CD14-positive monocyte (primary cell): ENCODE data around the gene ALG14. TPM values are rescaled to one million over a fixed set of nuclear protein-coding genes. Genes with fewer than 3 reads are reported as not detected.

Experiments
- DNase-seq, 3 donors: peaks; one replicate each; pipeline ENCODE4 v3.0.0-alpha.2; 2011 to 2022
- H2AFZ ChIP-seq: 2 replicates; pipeline ENCODE4 v1.6.0; 2012; ENCODE audit warnings: mild to moderate bottlenecking, low read depth, low read length, inconsistent platforms; ENCODE audit not compliant: insufficient read depth, poor library complexity, severe bottlenecking
- H3K27ac ChIP-seq, 2 donors: 1 replicate in 1 of 2; 2 replicates in 1 of 2; pipeline ENCODE4 v1.5.1; 2012 to 2013; ENCODE audit warnings: low read length in 2 of 2, control low read depth in 1 of 2, inconsistent platforms in 1 of 2, low read depth in 1 of 2, mild to moderate bottlenecking in 1 of 2
- H3K27me3 ChIP-seq, 2 donors: one replicate each; pipeline versions ENCODE4 v1.6.0 to v1.6.1; 2011 to 2013; ENCODE audit warnings: low read length in 2 of 2; ENCODE audit not compliant: control insufficient read depth in 2 of 2, insufficient read depth in 2 of 2
- H3K36me3 ChIP-seq, 2 donors: replicated peaks in 1 of 2; 1 replicate in 1 of 2; 2 replicates in 1 of 2; pipeline versions ENCODE4 v1.5.1 to v1.6.1; 2012 to 2013; ENCODE audit warnings: low read length in 2 of 2, control low read depth in 1 of 2, inconsistent platforms in 1 of 2, mild to moderate bottlenecking in 1 of 2; ENCODE audit not compliant: insufficient read depth in 2 of 2, control insufficient read depth in 1 of 2
- H3K4me1 ChIP-seq, 2 donors: 1 replicate in 1 of 2; 2 replicates in 1 of 2; pipeline versions ENCODE4 v1.5.1 to v1.6.1; 2012 to 2013; ENCODE audit warnings: low read length in 2 of 2, control low read depth in 1 of 2, inconsistent platforms in 1 of 2, mild to moderate bottlenecking in 1 of 2, moderate library complexity in 1 of 2; ENCODE audit not compliant: insufficient read depth in 2 of 2, control insufficient read depth in 1 of 2
- H3K4me2 ChIP-seq: replicated peaks from 2 replicates; pipeline ENCODE3; 2012; ENCODE audit warnings: low read length, moderate library complexity, mild to moderate bottlenecking; ENCODE audit not compliant: poor library complexity, severe bottlenecking; ENCODE audit errors: extremely low read depth
- H3K4me3 ChIP-seq, 3 experiments: fragments of 200-600 bp in 1 of 3; sonication (generic) in 1 of 3; replicated peaks in 1 of 3; 1 replicate in 2 of 3; 2 replicates in 1 of 3; pipeline ENCODE4 v1.5.1; 2011 to 2013; ENCODE audit warnings: low read length in 3 of 3, mild to moderate bottlenecking in 3 of 3, control low read depth in 2 of 3, low read depth in 2 of 3, inconsistent platforms in 1 of 3, moderate library complexity in 1 of 3
- H3K79me2 ChIP-seq: 2 replicates; pipeline ENCODE4 v1.6.0; 2012; ENCODE audit warnings: mild to moderate bottlenecking, control low read depth, inconsistent platforms, low read length, moderate library complexity; ENCODE audit not compliant: insufficient read depth
- H3K9ac ChIP-seq: 2 replicates; pipeline ENCODE4 v1.6.0; 2017; ENCODE audit warnings: low read length, mild to moderate bottlenecking; ENCODE audit not compliant: insufficient read depth, poor library complexity, severe bottlenecking
- H3K9me3 ChIP-seq, 2 donors: replicated peaks in 1 of 2; 1 replicate in 1 of 2; 2 replicates in 1 of 2; pipeline versions ENCODE4 v1.5.1 to v1.6.1; 2012 to 2013; ENCODE audit warnings: low read length in 2 of 2, control low read depth in 1 of 2; ENCODE audit not compliant: control insufficient read depth in 1 of 2, insufficient read depth in 1 of 2
- H4K20me1 ChIP-seq: 2 replicates; pipeline ENCODE4 v1.6.0; 2012; ENCODE audit warnings: mild to moderate bottlenecking, low read length, control low read depth, moderate library complexity; ENCODE audit not compliant: insufficient read depth
- H3K27ac Mint-ChIP-seq, 7 donors: one replicate each; pipeline ENCODE4 v1.8.0; 2020; ENCODE audit warnings: mild to moderate bottlenecking in 7 of 7, mixed read lengths in 7 of 7, moderate library complexity in 6 of 7, inconsistent platforms in 2 of 7
- H3K27me3 Mint-ChIP-seq, 3 donors: one replicate each; pipeline ENCODE4 v1.8.0; 2021 to 2022; ENCODE audit warnings: low read depth in 3 of 3, mild to moderate bottlenecking in 3 of 3, mixed read lengths in 3 of 3, moderate library complexity in 3 of 3, inconsistent platforms in 1 of 3
- H3K36me3 Mint-ChIP-seq, 2 donors: one replicate each; pipeline ENCODE4 v1.8.0; 2020; ENCODE audit warnings: mixed read lengths in 2 of 2, inconsistent platforms in 1 of 2, mild to moderate bottlenecking in 1 of 2
- H3K4me1 Mint-ChIP-seq: one replicate; pipeline ENCODE4 v1.8.0; 2020; ENCODE audit warnings: mild to moderate bottlenecking, mixed read lengths
- H3K4me3 Mint-ChIP-seq, 2 donors: one replicate each; pipeline ENCODE4 v1.8.0; 2020; ENCODE audit warnings: mild to moderate bottlenecking in 2 of 2, mixed read lengths in 2 of 2, moderate library complexity in 1 of 2
- H3K9me3 Mint-ChIP-seq, 7 donors: one replicate each; pipeline ENCODE4 v1.8.0; 2020 to 2022; ENCODE audit warnings: mixed read lengths in 7 of 7, mild to moderate bottlenecking in 6 of 7, moderate library complexity in 6 of 7, inconsistent platforms in 2 of 7
- WGBS: methylation state at CpG from one replicate; pipeline ENCODE4 v1.1.5; 2013; ENCODE audit warnings: missing lambda C conversion rate; ENCODE audit not compliant: insufficient coverage; 5-methylcytosine and 5-hydroxymethylcytosine counted together
- intact Hi-C, 2 donors: fragments of 100-400 bp; cut with micrococcal nuclease; formaldehyde crosslinking; loops; one replicate each; pipeline versions ENCODE4 v1.15.0 to v1.15.1; 2023
- polyA plus RNA-seq, 3 donors: library from polyadenylated mRNA; depleted of rRNA in 1 of 3; unstranded in 2 of 3; stranded (reverse) in 1 of 3; fragments of 300-500 nt in 2 of 3; fragments of >200 nt in 1 of 3; fragmentation: Illumina TruSeq in 2 of 3; gene quantifications; 1 replicate in 2 of 3; 2 replicates in 1 of 3; pipeline ENCODE4 v1.2.3, GENCODE V29; 2012 to 2021
- TF ChIP-seq, protein P1 (sequence below): fragments of 200-600 bp; IDR thresholded peaks from one replicate; pipeline ENCODE4 v1.8.0; 2022; ENCODE audit warnings: antibody characterized with exemption, mild to moderate bottlenecking

ALG14 gene
- polyA plus RNA-seq, 3 donors = 0.27 to 5.5 (median 4.4) TPM

GRCh38 chr1:94979656-94980581, 92.8 kb downstream of the ALG14 start:
- no peak overlapping the region for H3K27ac Mint-ChIP-seq
- intact Hi-C loops = no loop called here

GRCh38 chr1:94979131-94979530, 93.6 kb downstream of the ALG14 start:
- DNase-seq = no peak
- H3K4me3 ChIP-seq = no peak overlapping the region
- H3K9me3 ChIP-seq = no peaks in the 10 kb centered on the region
- no peak overlapping the region for H3K4me2 ChIP-seq
- no peak overlapping the region for H2AFZ ChIP-seq
- H3K4me1 ChIP-seq = no peaks in the 10 kb centered on the region
- H3K36me3 ChIP-seq = no peaks in the 10 kb centered on the region
- TF ChIP-seq, protein P1, sequence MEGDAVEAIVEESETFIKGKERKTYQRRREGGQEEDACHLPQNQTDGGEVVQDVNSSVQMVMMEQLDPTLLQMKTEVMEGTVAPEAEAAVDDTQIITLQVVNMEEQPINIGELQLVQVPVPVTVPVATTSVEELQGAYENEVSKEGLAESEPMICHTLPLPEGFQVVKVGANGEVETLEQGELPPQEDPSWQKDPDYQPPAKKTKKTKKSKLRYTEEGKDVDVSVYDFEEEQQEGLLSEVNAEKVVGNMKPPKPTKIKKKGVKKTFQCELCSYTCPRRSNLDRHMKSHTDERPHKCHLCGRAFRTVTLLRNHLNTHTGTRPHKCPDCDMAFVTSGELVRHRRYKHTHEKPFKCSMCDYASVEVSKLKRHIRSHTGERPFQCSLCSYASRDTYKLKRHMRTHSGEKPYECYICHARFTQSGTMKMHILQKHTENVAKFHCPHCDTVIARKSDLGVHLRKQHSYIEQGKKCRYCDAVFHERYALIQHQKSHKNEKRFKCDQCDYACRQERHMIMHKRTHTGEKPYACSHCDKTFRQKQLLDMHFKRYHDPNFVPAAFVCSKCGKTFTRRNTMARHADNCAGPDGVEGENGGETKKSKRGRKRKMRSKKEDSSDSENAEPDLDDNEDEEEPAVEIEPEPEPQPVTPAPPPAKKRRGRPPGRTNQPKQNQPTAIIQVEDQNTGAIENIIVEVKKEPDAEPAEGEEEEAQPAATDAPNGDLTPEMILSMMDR = no peak
- no CpG with 5 or more reads among the region's 5 CpGs for WGBS
- Mint-ChIP-seq H3K9me3 (peaks cover 0 to 9% (median 0%) of the 10 kb centered on the region in 7 donors), H3K27me3 (peaks cover 0 to 2% (median 0%) of the 10 kb centered on the region in 3 donors), H3K4me3 (no peak overlapping the region), H3K36me3 (peaks cover 3 to 4% of the 10 kb centered on the region in 2 donors), H3K27ac (no peak overlapping the region), H3K4me1 (no peaks in the 10 kb centered on the region)
- H3K9ac ChIP-seq = no peak overlapping the region
- intact Hi-C loops = no loop called here
- H4K20me1 ChIP-seq = no peaks in the 10 kb centered on the region
- no peaks in the 10 kb centered on the region for H3K79me2 ChIP-seq
- H3K27ac ChIP-seq = no peak overlapping the region
- no peaks in the 10 kb centered on the region for H3K27me3 ChIP-seq

More at GRCh38 chr1:94979656-94980581, 92.8 kb downstream of the ALG14 start:
- Mint-ChIP-seq H3K36me3 (peaks cover 3 to 4% of the 10 kb centered on the region in 2 donors), H3K27me3 (peaks cover 0 to 2% (median 0%) of the 10 kb centered on the region in 3 donors), H3K4me1 (no peaks in the 10 kb centered on the region), H3K9me3 (peaks cover 0 to 9% (median 0%) of the 10 kb centered on the region in 7 donors), H3K4me3 (no peak overlapping the region)
- H3K36me3 ChIP-seq = no peaks in the 10 kb centered on the region
- H3K4me2 ChIP-seq = no peak overlapping the region
- TF ChIP-seq, protein P1 = no peak
- no peaks in the 10 kb centered on the region for H4K20me1 ChIP-seq
- H3K9ac ChIP-seq = no peak overlapping the region
- 93% methylated on average over 2 of the region's 9 CpGs for WGBS
- no peaks in the 10 kb centered on the region for H3K79me2 ChIP-seq
- DNase-seq = no peak
- no peaks in the 10 kb centered on the region for H3K9me3 ChIP-seq
- H3K27me3 ChIP-seq = no peaks in the 10 kb centered on the region
- H3K4me3 ChIP-seq = no peak overlapping the region
- no peak overlapping the region for H3K27ac ChIP-seq
- H3K4me1 ChIP-seq = no peaks in the 10 kb centered on the region
- H2AFZ ChIP-seq = no peak overlapping the region
